HEK293 (cell line): Measurements from ENCODE around the gene AFG1L.

Experiments
- AEBP2 ChIP-seq: fragments of 450-650 bp; formaldehyde crosslinking; IDR thresholded peaks from 2 replicates; pipeline ENCODE4 v1.5.1; 2016; ENCODE audit warnings: missing biosample characterization, missing genetic modification characterization, borderline replicate concordance
- GLIS2 ChIP-seq: fragments of 450-650 bp; formaldehyde crosslinking; IDR thresholded peaks from 2 replicates; pipeline ENCODE4 v1.5.1; 2016; ENCODE audit warnings: missing biosample characterization, missing genetic modification characterization
- HOXC10 ChIP-seq: sonication (generic); formaldehyde crosslinking; IDR thresholded peaks from 2 replicates; pipeline ENCODE4 v1.8.1; 2023; ENCODE audit warnings: mild to moderate bottlenecking, missing genetic modification reagents
- IKZF3 ChIP-seq: fragments of 450-650 bp; IDR thresholded peaks from 2 replicates; pipeline ENCODE4 v1.5.0; 2018; ENCODE audit warnings: missing biosample characterization, mild to moderate bottlenecking, missing genetic modification characterization, moderate library complexity
- KLF10 ChIP-seq: fragments of 450-650 bp; IDR thresholded peaks from 2 replicates; pipeline ENCODE4 v1.5.1; 2018; ENCODE audit warnings: missing biosample characterization, mild to moderate bottlenecking, missing genetic modification characterization
- PATZ1 ChIP-seq: fragments of 450-650 bp; formaldehyde crosslinking; IDR thresholded peaks from 2 replicates; pipeline ENCODE4 v1.5.1; 2016; ENCODE audit warnings: missing biosample characterization, missing genetic modification characterization
- SALL2 ChIP-seq: fragments of 450-650 bp; formaldehyde crosslinking; IDR thresholded peaks from 2 replicates; pipeline ENCODE4 v1.5.0; 2017; ENCODE audit warnings: missing biosample characterization, mild to moderate bottlenecking, missing genetic modification characterization, borderline replicate concordance
- SP2 ChIP-seq: fragments of 450-650 bp; formaldehyde crosslinking; IDR thresholded peaks from 2 replicates; pipeline ENCODE4 v1.5.1; 2016; ENCODE audit warnings: missing biosample characterization, missing genetic modification characterization
- SP7 ChIP-seq: fragments of 450-650 bp; formaldehyde crosslinking; IDR thresholded peaks from 2 replicates; pipeline ENCODE4 v1.5.1; 2016; ENCODE audit warnings: missing biosample characterization, missing genetic modification characterization
- TRIM28 ChIP-seq: IDR thresholded peaks from 2 replicates; pipeline ENCODE4 v1.6.1; 2011; ENCODE audit warnings: low read length, control low read depth, borderline replicate concordance
- YY1 ChIP-seq: fragments of 450-650 bp; formaldehyde crosslinking; IDR thresholded peaks from 2 replicates; pipeline ENCODE4 v1.5.1; 2018; ENCODE audit warnings: missing biosample characterization, missing genetic modification characterization
- ZBTB7A ChIP-seq: fragments of 450-650 bp; formaldehyde crosslinking; IDR thresholded peaks from 2 replicates; pipeline ENCODE4 v1.5.1; 2016; ENCODE audit warnings: low read depth, missing biosample characterization, missing genetic modification characterization
- ZFHX2 ChIP-seq: fragments of 450-650 bp; formaldehyde crosslinking; conservative IDR thresholded peaks from 2 replicates; pipeline ENCODE4 v1.5.1; 2016; ENCODE audit warnings: missing biosample characterization, missing genetic modification characterization
- ZFP3 ChIP-seq: fragments of 450-650 bp; formaldehyde crosslinking; IDR thresholded peaks from 2 replicates; pipeline ENCODE4 v1.5.1; 2016; ENCODE audit warnings: low read depth, missing biosample characterization, missing genetic modification characterization
- ZIC2 ChIP-seq: fragments of 450-650 bp; formaldehyde crosslinking; IDR thresholded peaks from 2 replicates; pipeline ENCODE4 v1.5.1; 2016; ENCODE audit warnings: missing biosample characterization, missing genetic modification characterization
- ZNF112 ChIP-seq: fragments of 450-650 bp; formaldehyde crosslinking; IDR thresholded peaks from 2 replicates; pipeline ENCODE4 v1.5.0; 2017; ENCODE audit warnings: missing biosample characterization, missing genetic modification characterization
- ZNF280D ChIP-seq: fragments of 450-650 bp; formaldehyde crosslinking; IDR thresholded peaks from 2 replicates; pipeline ENCODE4 v1.5.1; 2016; ENCODE audit warnings: missing biosample characterization, missing genetic modification characterization
- ZNF350 ChIP-seq: fragments of 450-650 bp; formaldehyde crosslinking; IDR thresholded peaks from 2 replicates; pipeline ENCODE4 v1.5.0; 2017; ENCODE audit warnings: missing biosample characterization, mild to moderate bottlenecking, missing genetic modification characterization
- ZNF366 ChIP-seq: fragments of 450-650 bp; formaldehyde crosslinking; conservative IDR thresholded peaks from 2 replicates; pipeline ENCODE4 v1.5.1; 2016; ENCODE audit warnings: missing biosample characterization, missing genetic modification characterization
- ZNF416 ChIP-seq: fragments of 450-650 bp; formaldehyde crosslinking; IDR thresholded peaks from 2 replicates; pipeline ENCODE4 v1.5.1; 2016; ENCODE audit warnings: missing biosample characterization, missing genetic modification characterization
- ZNF473 ChIP-seq: fragments of 450-650 bp; formaldehyde crosslinking; IDR thresholded peaks from 2 replicates; pipeline ENCODE4 v1.5.1; 2017; ENCODE audit warnings: missing biosample characterization, missing genetic modification characterization
- ZNF488 ChIP-seq: fragments of 450-650 bp; formaldehyde crosslinking; IDR thresholded peaks from 2 replicates; pipeline ENCODE4 v1.5.1; 2016; ENCODE audit warnings: missing biosample characterization, missing genetic modification characterization
- ZNF501 ChIP-seq: fragments of 450-650 bp; formaldehyde crosslinking; IDR thresholded peaks from 2 replicates; pipeline ENCODE4 v1.5.1; 2016; ENCODE audit warnings: missing biosample characterization, missing genetic modification characterization
- ZNF521 ChIP-seq: fragments of 450-650 bp; formaldehyde crosslinking; IDR thresholded peaks from 2 replicates; pipeline ENCODE4 v1.5.1; 2017; ENCODE audit warnings: missing biosample characterization, mild to moderate bottlenecking, missing genetic modification characterization
- ZNF596 ChIP-seq: fragments of 450-650 bp; IDR thresholded peaks from 2 replicates; pipeline ENCODE4 v1.5.0; 2018; ENCODE audit warnings: missing biosample characterization, mild to moderate bottlenecking, missing genetic modification characterization, moderate library complexity
- ZNF623 ChIP-seq: fragments of 450-650 bp; formaldehyde crosslinking; IDR thresholded peaks from 2 replicates; pipeline ENCODE4 v1.5.1; 2016; ENCODE audit warnings: missing biosample characterization, missing genetic modification characterization
- ZNF677 ChIP-seq: fragments of 450-650 bp; IDR thresholded peaks from 2 replicates; pipeline ENCODE4 v1.5.0; 2018; ENCODE audit warnings: missing biosample characterization, mild to moderate bottlenecking, missing genetic modification characterization, moderate library complexity
- ZNF747 ChIP-seq: fragments of 450-650 bp; formaldehyde crosslinking; IDR thresholded peaks from 2 replicates; pipeline ENCODE4 v1.5.1; 2016; ENCODE audit warnings: missing biosample characterization, missing genetic modification characterization
- ZNF777 ChIP-seq: fragments of 450-650 bp; formaldehyde crosslinking; IDR thresholded peaks from 2 replicates; pipeline ENCODE4 v1.5.1; 2017; ENCODE audit warnings: missing biosample characterization, missing genetic modification characterization, borderline replicate concordance
- ZNF837 ChIP-seq: fragments of 450-650 bp; formaldehyde crosslinking; IDR thresholded peaks from 2 replicates; pipeline ENCODE4 v1.5.1; 2016; ENCODE audit warnings: missing biosample characterization, missing genetic modification characterization
- TF ChIP-seq, protein P1 (sequence below): fragments of 450-650 bp; formaldehyde crosslinking; IDR thresholded peaks from 2 replicates; pipeline ENCODE4 v1.5.1; 2017; ENCODE audit warnings: missing biosample characterization, missing genetic modification characterization
- TF ChIP-seq, protein P2 (sequence below): fragments of 450-650 bp; formaldehyde crosslinking; IDR thresholded peaks from 2 replicates; pipeline ENCODE4 v1.5.1; 2016; ENCODE audit warnings: missing biosample characterization, missing genetic modification characterization

AFG1L gene

DNA sequence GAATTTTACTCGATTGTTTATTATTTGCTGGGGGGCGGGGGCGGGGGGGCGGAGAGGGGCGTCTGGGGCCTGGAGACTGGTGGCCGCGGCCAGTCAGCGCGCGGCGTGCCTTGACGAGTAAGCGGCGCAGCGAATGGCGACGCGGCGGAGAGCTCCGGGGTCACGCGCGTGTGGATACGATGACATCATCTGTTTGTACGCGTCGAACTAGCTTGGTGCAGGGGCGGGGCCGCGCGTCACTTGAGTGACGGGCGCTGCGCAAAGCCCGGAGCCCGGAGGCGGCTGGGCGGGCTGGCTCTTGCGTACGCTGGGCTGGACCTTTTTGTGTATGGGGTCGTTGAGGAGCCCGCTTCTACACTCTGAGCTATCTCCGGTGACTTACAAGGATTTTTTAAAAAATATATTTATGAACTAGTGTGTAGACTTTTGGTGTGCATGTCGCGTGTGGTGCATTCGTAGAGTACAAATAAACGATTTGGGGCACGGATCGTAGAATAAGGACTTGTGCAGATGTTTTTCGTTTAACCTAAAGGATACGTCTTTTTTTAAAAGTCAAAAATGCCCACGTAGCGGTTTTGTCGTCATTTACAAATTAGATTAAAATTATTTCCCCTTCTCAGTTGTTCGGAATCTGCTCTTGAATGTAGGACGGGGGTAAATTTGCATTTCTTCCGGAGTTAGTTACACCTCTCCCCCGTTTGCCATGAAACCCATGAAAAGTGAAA is 263.7 kb downstream of the AFG1L start (continued):
- no peak for TF ChIP-seq AEBP2
- TF ChIP-seq HOXC10 = peak; percentile 92; the same call in 1 of the 2 replicates
- peak; percentile 87 for TF ChIP-seq ZFHX2 (tag by site-specific recombination)
- no peak; the same call in 1 of the 2 replicates for TF ChIP-seq ZNF501 (tag by site-specific recombination)
- no peak for TF ChIP-seq ZNF366
- TF ChIP-seq ZBTB7A (tag by site-specific recombination) = no peak
- TF ChIP-seq, protein P1, sequence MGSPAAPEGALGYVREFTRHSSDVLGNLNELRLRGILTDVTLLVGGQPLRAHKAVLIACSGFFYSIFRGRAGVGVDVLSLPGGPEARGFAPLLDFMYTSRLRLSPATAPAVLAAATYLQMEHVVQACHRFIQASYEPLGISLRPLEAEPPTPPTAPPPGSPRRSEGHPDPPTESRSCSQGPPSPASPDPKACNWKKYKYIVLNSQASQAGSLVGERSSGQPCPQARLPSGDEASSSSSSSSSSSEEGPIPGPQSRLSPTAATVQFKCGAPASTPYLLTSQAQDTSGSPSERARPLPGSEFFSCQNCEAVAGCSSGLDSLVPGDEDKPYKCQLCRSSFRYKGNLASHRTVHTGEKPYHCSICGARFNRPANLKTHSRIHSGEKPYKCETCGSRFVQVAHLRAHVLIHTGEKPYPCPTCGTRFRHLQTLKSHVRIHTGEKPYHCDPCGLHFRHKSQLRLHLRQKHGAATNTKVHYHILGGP (tag by site-specific recombination) = no peak
- no peak for TF ChIP-seq ZNF596 (tag by site-specific recombination)
- TF ChIP-seq ZIC2 (tag by site-specific recombination) = peak; percentile 40
- no peak for TF ChIP-seq ZNF777 (tag by site-specific recombination)
- no peak for TF ChIP-seq ZNF473 (tag by site-specific recombination)
- TF ChIP-seq ZNF747 = no peak
- TF ChIP-seq ZNF623 (tag by site-specific recombination) = no peak
- TF ChIP-seq ZNF112 (tag by site-specific recombination) = no peak
- TF ChIP-seq ZNF521 (tag by site-specific recombination) = no peak
- no peak for TF ChIP-seq ZNF350 (tag by site-specific recombination)
- TF ChIP-seq YY1 = peak; percentile 73; the same call in 1 of the 2 replicates
- peak; percentile 97 for TF ChIP-seq KLF10 (tag by site-specific recombination)
- TF ChIP-seq PATZ1 (tag by site-specific recombination) = peak; percentile 88
- peak; percentile 91 for TF ChIP-seq SP7 (tag by site-specific recombination)
- no peak for TF ChIP-seq IKZF3 (tag by site-specific recombination)
- TF ChIP-seq ZNF837 (tag by site-specific recombination) = no peak
- TF ChIP-seq ZNF416 (tag by site-specific recombination) = no peak
- no peak for TF ChIP-seq ZNF488 (tag by site-specific recombination)
- TF ChIP-seq, protein P2, sequence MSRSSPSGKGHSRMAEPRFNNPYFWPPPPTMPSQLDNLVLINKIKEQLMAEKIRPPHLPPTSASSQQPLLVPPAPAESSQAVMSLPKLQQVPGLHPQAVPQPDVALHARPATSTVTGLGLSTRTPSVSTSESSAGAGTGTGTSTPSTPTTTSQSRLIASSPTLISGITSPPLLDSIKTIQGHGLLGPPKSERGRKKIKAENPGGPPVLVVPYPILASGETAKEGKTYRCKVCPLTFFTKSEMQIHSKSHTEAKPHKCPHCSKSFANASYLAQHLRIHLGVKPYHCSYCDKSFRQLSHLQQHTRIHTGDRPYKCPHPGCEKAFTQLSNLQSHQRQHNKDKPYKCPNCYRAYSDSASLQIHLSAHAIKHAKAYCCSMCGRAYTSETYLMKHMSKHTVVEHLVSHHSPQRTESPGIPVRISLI = no peak
- TF ChIP-seq SP2 (tag by site-specific recombination) = peak; percentile 91
- TF ChIP-seq ZNF280D (tag by site-specific recombination) = 0 out of 2 replicates have a peak, but pooled peaks have one; percentile 44
- no peak for TF ChIP-seq ZNF677 (tag by site-specific recombination)
- TF ChIP-seq ZFP3 = peak; percentile 78
- no peak for TF ChIP-seq TRIM28
- TF ChIP-seq SALL2 (tag by site-specific recombination) = no peak
- peak; percentile 84; the same call in 1 of the 2 replicates for TF ChIP-seq GLIS2 (tag by site-specific recombination)
